Measurements from ENCODE around the gene PDZD11.
"Not testable (repeated sequence)": the region's sequence is repeated elsewhere in the genome, so short reads cannot be mapped to it uniquely, and the experiment has no call there.

Gene PDZD11

DNA sequence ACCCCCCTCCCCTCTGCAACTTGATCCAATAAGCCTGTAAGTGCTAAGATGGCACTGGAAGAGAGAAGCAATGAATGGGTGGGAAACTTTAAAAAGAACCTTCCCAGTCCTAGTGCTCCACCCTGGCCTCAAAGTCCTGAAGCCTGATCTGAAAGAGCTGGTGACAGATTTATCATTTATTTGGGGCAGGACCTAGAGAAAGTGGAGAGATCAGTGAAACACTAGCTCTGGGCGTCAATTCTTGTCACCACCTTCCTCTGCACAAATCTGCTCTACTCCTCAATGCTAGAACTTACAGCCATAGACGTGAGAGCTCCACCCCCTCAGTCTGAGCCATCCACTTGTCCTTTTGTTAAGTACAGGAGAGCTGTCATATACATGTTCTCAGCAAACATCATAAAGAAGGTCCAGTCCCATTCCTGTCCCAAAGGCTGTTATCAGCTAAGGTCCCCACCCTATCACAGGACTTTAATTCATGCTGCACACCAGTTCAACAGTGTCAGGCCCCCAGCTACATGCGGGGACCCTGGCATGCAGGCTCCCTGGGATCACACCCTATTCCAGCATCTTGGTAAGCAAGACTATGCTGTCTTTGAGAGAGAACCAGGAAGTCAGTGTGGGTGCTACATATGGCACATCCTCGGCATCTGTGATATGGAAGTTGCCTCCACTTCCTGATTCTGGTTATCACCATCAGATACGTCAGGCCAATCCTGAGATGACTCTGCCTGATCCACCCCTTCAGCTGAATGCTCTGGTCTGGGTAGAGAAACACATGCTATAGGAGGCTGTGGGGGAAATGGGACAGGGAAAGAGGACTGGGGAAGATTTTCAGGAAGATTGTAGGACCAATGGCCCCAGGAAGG is 32.1 kb downstream of the PDZD11 start:
- no peak for DNase-seq (ENCODE audit: low read depth in 2 of 2)

DNA sequence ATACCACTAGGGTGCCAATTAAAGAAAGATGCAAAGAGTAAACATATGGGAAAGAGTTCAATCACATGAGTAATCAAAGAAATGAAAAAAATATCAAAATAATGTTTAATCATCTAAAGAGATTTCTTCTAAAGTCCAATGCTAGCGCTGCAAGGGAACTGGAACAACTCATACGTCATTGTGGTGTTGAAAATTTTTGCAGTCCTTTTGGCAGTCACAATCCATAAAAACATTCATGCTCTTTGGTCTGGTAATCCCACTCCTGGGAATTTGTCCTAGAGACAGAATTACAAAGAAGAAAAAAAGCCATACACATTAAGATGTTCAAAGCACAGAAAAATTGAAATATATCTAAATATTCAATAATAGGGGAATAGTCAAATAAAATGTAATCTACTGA is 34.3 kb downstream of the PDZD11 start:
- DNase-seq (ENCODE audit: low read depth in 2 of 2), result no peak

DNA sequence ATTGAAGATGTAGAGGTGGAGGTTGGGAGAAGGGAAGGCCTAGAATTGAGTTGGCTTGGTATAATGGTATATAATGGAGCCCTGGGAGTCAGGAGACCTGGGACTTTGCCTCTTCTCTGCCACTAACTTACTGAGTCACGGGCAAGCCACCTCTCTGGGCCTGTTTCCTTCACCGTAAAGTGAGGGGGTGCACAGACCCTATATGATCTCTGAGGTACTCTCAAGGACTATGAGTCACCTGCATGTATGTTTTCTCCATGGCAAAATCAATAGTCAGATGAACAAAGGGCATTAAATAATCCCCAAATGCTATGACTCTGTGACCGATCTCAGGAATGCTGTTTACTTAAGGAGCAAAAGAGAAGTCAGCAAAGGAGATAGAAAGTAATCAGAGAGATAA is 34.8 kb downstream of the PDZD11 start:
- no peak for DNase-seq (ENCODE audit: low read depth in 2 of 2)

DNA sequence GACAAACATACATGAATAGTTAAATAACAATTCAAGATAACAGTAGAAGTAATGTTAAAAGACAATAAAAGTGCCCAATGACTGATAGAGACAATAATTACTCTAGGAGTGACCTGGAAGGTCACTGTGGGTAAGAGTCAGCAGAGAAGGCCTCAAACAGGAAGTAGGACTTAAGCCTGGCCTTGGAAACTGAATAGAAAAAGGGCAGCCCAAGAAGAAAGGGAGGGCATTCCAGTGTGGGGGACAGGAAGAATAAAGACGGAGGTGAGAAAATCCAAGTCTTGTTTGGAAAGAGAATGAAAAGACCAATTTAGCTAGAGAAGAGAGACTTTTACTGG is 35.7 kb downstream of the PDZD11 start:
- DNase-seq (ENCODE audit: low read depth in 2 of 2), result no peak

DNA sequence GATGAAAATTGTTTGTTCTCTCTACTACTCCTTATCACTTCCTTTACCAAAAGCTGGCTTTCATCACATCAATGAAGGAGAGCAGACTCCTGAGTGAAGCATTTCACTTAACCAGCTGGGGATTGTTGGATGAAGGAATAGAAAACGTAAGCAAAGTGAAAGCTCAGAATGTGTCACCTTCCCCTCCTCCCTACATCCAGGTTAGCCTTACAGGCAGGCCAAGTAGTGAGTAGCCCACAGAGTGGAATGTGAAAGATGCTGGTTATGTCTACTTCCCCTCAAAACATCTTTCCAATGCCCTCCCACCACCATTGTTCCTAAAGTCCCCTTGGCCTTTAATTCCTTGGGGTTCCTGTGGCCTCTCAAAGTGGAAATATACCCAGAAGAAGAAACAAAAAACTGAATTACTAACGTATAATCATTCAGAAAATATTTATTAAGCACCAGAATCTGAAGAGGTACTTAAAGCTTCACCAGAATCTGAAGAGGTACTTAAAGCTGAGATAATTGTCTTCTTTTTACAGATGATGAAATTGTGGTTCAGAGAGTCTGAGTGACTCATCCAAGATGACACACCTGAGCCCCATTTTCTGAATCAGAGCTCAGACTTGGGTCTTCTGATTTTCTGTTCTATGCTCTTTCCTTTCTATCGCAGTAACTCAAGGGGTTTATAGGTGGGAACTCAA is 36.2 kb downstream of the PDZD11 start:
- no peak for DNase-seq (ENCODE audit: low read depth in 2 of 2)

DNA sequence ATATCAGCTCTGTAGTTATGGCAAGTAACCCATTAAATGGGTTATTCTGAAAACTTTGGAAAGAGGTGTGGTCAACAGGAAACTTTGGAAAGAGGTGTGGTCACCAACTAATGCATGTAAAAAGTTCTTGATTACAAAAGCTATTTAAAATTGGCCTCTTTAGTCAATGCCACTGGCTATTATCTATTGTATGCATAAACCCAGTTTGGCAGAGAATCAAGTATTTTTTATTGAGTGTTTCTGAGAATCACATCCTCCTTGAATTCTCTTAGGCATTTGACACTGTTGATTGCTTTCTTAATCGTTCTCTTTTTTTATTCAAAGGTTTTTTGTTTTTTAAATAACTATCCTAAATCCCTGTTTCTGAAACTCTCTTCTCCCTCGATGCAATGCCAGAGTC is 37.2 kb downstream of the PDZD11 start:
- DNase-seq (ENCODE audit: low read depth in 2 of 2), result no peak

DNA sequence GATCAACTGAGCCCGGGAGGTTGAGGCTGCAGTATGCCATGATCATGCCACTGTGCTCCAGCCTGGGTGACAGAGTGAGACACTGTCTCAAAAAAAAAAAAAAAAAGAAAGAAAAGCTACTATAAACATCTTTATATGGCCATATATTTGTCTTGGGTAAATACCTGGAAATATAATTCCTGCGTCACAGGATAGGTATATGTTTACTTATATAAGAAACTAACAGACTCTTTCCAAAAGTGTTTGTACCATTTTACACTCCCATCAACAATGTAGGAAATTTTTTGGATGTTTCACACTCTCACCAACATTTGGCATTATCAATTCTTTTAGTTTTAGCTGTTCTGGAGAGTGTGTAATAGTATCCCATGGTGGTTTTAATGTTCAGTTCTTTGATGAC is 42.5 kb downstream of the PDZD11 start:
- DNase-seq (ENCODE audit: low read depth in 2 of 2), result no peak

DNA sequence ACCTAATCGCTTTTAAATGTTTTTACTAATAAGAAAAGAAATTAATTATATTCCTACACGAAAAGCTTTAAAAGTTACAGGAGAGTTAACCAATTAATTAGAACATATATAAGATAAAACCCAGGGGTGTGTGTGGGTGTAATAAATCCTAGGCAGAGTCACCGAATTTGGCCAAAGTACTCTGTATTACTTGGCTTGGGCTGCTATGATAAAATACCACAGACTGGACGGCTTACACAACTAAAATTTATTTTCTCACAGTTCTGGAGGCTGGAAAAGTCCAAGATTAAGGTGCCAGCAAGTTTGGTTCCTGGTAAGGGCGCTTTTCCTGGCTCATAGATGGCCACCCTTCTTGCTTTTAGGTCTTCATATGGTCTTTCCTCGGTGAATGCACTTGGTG is 44.8 kb downstream of the PDZD11 start:
- no peak for DNase-seq (ENCODE audit: low read depth in 2 of 2)

DNA sequence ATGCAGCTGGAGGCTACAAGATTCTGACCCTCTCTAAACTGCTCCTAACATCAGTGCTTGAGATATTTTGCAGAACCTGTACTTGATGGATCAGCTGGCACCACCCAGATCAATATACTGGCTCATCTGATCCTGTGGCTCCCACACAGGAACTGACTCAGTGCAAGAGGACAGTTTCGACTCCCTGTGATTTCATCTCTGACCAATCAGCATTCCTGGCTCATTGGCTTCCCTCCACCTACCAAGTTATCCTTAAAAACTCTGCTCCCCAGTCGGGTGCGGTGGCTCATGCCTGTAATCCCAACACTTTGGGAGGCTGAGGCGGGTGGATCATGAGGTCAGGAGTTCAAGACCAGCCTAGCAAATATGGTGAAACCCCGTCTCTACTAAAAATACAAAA is 46.1 kb downstream of the PDZD11 start:
- not testable (repeated sequence) for DNase-seq (ENCODE audit: low read depth in 2 of 2)

DNA sequence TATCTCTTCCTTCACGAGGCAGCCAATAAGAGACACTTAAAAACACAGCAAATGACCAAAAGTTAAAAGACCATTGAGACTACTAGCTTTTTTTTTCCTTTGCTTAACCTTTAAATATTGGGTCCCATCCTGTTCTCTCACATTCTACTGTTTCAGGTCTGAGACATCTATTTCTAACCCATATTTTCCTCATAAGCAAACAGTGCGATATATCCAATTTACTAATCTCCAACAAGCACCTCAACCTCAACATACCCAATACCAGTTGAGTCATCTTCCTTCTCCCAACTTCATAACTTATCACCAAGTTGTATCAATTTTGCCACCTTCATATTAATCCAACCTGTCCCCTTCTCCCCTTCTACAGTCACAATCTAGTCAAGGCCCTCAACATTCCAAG is 48.2 kb downstream of the PDZD11 start:
- no peak for DNase-seq (ENCODE audit: low read depth in 2 of 2)

DNA sequence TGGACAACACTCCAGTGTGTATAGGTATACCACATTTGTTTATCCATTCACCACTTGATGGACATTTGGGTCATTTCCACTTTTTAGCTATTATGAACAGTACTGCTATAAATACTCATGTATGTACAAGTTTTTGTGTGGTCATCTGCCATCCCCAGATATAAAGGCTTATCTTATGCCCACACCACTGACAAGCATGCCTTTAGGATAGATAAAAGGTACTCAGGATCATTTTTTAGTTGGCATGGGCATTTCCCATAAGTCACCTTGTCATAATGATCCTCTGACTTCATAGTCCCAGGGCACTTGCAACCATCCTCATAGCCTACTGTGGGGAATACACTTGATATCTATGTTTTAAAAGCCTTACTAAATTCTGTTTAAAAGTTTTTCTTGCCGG is 49.0 kb downstream of the PDZD11 start:
- no peak for DNase-seq (ENCODE audit: low read depth in 2 of 2)
